Measurements from ENCODE around the gene AUTS2.

The AUTS2 gene

DNA sequence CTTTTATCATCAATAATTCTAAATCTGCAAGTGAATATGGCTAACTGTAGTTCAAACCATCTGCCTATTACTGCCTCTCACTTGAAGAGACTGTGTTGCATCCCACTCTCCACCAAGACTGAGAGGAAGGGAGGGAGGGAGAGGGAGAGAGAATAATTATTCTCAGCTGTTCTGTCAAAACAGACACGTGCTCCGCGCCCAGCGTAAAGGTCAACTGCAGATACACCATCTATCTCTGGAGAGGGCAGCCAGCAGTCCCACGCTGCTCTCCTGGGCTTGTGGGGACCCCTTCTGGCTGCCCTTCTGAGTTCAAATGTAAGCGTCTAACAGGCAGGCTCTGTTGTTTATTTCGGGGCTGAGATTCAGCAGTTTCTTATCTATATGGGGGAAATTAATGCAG is 908.2 kb downstream of the AUTS2 start:
- no peak for DNase-seq (ENCODE audit: extremely low read depth, low read depth)
- TF ChIP-seq, protein P1, sequence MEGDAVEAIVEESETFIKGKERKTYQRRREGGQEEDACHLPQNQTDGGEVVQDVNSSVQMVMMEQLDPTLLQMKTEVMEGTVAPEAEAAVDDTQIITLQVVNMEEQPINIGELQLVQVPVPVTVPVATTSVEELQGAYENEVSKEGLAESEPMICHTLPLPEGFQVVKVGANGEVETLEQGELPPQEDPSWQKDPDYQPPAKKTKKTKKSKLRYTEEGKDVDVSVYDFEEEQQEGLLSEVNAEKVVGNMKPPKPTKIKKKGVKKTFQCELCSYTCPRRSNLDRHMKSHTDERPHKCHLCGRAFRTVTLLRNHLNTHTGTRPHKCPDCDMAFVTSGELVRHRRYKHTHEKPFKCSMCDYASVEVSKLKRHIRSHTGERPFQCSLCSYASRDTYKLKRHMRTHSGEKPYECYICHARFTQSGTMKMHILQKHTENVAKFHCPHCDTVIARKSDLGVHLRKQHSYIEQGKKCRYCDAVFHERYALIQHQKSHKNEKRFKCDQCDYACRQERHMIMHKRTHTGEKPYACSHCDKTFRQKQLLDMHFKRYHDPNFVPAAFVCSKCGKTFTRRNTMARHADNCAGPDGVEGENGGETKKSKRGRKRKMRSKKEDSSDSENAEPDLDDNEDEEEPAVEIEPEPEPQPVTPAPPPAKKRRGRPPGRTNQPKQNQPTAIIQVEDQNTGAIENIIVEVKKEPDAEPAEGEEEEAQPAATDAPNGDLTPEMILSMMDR (IDR thresholded peaks at IDR 0.05; ENCODE audit: low read depth, low read length, missing control alignments) = no peak
- H3K4me3 ChIP-seq (replicated peaks; ENCODE audit: low read depth, low read length) = no peak overlapping the region

GRCh38 chr7:70512144-70512543 is 913.9 kb downstream of the AUTS2 start:
- TF ChIP-seq, protein P1 (IDR thresholded peaks at IDR 0.05; ENCODE audit: low read depth, low read length, missing control alignments) = no peak
- no peak for DNase-seq (ENCODE audit: extremely low read depth, low read depth)
- no peak overlapping the region for H3K4me3 ChIP-seq (replicated peaks; ENCODE audit: low read depth, low read length)

DNA sequence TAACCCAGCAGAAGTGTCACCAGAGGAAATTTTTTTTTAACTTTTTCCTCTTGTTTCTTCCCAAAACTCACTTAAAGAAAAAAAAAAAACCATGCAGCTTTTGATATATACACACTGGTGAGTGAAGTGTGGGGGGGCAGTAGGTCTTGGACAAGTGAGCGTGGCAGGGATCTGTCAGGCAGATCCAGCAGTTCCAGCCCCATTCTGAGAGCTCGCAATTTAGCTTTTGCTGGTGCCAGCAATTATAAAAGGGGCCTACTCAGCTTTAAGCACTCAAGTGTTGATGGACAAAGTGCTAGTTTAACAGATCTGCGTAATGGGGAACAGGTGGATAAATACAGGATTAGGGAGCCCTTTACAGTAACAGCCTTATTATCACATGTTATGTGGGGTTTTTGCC is 914.5 kb downstream of the AUTS2 start:
- no peak overlapping the region for H3K4me3 ChIP-seq (replicated peaks; ENCODE audit: low read depth, low read length)
- TF ChIP-seq, protein P1 (IDR thresholded peaks at IDR 0.05; ENCODE audit: low read depth, low read length, missing control alignments) = no peak
- DNase-seq (ENCODE audit: extremely low read depth, low read depth) = no peak

DNA sequence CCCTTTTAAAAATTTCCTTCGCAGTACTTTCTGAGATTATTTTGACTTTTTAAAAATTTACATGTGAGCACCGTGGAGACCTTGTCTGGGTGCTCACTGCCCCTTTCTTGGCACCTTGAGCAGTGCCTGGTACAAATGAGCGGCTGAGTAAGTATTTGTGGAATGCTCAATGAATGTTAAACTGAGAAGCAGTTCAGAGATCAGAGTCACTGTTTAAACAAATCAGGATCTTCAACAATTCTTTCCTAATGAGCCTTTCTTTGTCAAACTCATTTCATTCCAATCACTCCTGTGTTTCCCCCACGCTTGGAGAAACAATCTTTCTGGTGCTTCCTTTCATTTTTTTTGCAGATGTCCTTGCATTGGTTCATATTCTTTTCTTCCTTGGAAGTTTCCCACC is 922.3 kb downstream of the AUTS2 start:
- DNase-seq (ENCODE audit: extremely low read depth, low read depth) = no peak
- H3K4me3 ChIP-seq (replicated peaks; ENCODE audit: low read depth, low read length) = no peak overlapping the region
- TF ChIP-seq, protein P1 (IDR thresholded peaks at IDR 0.05; ENCODE audit: low read depth, low read length, missing control alignments) = no peak

GRCh38 chr7:70523249-70523988 is 925.1 kb downstream of the AUTS2 start:
- TF ChIP-seq, protein P1 (IDR thresholded peaks at IDR 0.05; ENCODE audit: low read depth, low read length, missing control alignments) = no peak
- H3K4me3 ChIP-seq (replicated peaks; ENCODE audit: low read depth, low read length) = no peak overlapping the region
- DNase-seq (ENCODE audit: extremely low read depth, low read depth) = no peak

- no peak for DNase-seq (ENCODE audit: extremely low read depth, low read depth)
- no peak overlapping the region for H3K4me3 ChIP-seq (replicated peaks; ENCODE audit: low read depth, low read length)
- TF ChIP-seq, protein P1 (IDR thresholded peaks at IDR 0.05; ENCODE audit: low read depth, low read length, missing control alignments) = no peak
These were observed 925.7 kb downstream of the AUTS2 start for GRCh38 chr7:70523989-70524351.

GRCh38 chr7:70525991-70526390 is 927.7 kb downstream of the AUTS2 start:
- TF ChIP-seq, protein P1 (IDR thresholded peaks at IDR 0.05; ENCODE audit: low read depth, low read length, missing control alignments) = no peak
- no peak for DNase-seq (ENCODE audit: extremely low read depth, low read depth)
- no peak overlapping the region for H3K4me3 ChIP-seq (replicated peaks; ENCODE audit: low read depth, low read length)

Measured in HFF-Myc (cell line).